Left kidney (tissue), 2 donors: ENCODE results near the gene IL36RN. TPM values are rescaled to one million over a fixed set of nuclear protein-coding genes. Genes with fewer than 3 reads are reported as not detected.

Source experiments
- DNase-seq: peaks from one replicate; pipeline ENCODE4 v3.0.0-alpha.2; 2013
- polyA plus RNA-seq: library from polyadenylated mRNA; unstranded; fragments of 120-200 nt; gene quantifications from one replicate; pipeline ENCODE4 v1.2.1, GENCODE V29; 2013; ENCODE audit not compliant: insufficient read length

The IL36RN gene
- polyA plus RNA-seq, 1 donor, result 0.07 TPM

GRCh38 chr2:113050921-113051895 is 7.8 kb upstream of the IL36RN start:
- DNase-seq, result no peak

DNA sequence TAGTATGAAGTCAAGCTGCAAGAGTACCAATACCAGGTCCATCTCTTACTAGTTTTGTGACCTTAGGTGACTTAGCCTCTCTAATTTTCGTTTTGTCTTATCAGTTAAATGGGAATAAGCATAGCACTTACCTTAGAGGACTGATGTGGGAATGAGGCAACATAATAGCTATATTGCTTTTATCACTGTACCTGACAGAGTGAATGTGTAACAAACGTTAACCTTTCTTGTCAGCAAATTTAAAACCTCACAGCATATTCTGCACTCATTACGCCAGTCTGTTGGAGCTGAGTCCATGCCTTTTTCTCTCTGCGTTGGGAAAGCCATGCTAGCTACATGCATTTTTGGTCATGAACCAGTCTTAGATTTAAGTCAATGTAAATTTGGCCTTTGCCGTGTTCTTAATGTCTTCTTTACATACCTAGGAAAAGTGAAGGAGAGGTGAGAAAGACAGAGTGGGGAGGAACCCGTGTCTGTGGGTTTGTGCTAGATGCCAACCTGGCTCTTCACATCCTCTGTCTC is 6.5 kb upstream of the IL36RN start, which contains the start of gene IL36B:
Gene IL36B, minus strand, starts transcription at position 472 of the 522 bp plus-strand sequence.
- DNase-seq, result no peak

DNA sequence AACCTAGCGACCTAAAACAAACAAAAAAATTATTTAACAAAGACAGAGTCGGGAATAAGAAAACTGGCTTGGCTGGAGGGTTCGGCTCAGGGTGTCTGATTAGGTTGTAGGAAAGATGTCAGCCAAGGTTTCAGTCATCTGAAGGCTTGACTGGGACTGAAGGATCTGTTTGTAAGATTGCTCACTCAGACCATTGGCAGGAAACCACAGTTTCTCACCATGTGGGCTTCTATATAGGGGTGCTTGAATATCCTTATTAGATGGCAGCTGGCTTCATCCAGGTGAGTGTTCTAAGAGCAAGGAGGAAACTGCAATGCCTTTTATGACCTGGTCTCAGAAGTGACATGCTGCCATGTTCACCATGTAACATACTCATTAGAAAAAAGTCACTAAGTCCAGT is 5.3 kb upstream of the IL36RN start:
- DNase-seq, result no peak

DNA sequence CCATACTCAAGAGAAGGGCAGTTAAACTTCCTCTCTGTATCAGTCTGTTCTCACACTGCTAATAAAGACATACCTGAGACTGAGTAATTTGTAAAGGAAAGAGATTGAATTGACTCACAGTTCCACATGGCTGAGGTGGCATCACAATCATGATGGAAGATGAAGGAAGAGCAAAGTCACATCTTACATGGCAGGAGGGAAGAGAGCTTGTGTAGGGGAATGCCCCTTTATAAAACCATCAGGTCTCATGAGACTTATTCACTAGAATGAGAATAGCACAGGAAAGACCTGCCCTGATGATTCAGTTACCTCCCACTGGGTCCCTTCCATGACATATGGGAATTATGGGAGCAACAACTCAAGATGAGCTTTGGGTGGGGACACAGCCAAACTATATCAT is 4.9 kb upstream of the IL36RN start:
- DNase-seq, result no peak

DNA sequence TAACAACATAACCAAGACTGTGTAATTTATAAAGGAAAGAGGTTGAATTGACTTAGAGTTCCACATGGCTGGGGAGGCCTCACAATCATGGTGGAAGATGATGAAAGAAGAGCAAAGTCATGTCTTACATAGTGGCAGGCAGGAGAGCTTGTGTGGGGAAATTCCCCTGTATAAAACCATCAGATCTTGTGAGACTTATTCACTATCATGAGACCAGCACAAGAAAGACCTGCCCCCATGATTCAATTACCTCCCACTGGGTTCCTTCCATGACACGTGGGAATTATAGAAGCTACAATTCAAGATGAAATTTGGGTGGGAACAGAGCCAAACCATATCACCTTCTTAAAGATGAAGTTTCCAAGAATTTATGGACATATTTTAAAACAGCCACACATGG is 2.5 kb upstream of the IL36RN start:
- DNase-seq, result no peak

DNA sequence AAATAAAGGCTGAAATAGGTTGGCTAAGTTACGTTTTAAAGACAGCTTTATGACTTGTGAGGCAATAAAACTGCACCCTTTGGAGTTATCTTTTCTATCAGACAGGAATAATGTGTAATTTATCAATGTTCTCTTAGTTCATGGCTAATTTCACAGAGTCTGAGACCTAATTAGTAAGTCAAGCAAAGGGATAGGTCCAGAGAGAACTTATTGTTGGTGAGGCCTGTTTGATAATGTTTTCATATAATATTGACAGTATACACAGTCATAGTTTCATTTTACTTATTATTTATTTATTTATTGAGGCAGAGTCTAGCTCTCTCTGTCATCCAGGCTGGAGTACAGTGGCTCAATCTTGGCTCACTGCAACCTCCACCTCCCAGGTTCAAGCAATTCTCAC is 1.9 kb upstream of the IL36RN start:
- DNase-seq, result no peak

DNA sequence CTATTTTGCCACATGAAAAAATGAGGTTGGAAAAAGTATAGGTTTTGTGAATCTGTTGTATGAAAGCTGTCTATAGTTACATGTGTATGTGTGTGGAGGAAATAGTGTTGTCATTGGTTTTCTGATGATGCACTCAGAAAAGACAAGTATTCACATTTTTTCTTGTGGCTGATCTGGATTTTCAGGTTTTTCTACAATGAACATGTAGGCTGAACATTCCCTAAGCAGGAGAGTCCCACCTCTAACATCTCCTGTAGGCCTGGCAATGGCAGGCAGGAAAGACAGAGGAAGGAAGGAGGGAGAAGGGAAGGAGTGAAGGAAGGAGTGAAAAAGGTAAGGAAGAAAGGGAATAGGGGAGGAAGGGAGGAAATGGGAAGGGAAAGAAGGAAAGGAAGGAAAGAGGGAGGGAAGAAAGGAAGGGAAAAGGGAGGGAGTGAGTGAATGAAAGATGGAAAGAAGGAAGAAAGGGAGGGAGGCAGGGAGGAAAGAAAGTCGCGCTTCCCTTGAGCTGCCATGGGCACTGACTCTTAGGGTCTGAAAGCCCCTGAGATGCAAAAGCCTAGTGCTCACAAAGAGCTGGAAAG is 495 bp upstream of the IL36RN start:
- no peak for DNase-seq

DNA sequence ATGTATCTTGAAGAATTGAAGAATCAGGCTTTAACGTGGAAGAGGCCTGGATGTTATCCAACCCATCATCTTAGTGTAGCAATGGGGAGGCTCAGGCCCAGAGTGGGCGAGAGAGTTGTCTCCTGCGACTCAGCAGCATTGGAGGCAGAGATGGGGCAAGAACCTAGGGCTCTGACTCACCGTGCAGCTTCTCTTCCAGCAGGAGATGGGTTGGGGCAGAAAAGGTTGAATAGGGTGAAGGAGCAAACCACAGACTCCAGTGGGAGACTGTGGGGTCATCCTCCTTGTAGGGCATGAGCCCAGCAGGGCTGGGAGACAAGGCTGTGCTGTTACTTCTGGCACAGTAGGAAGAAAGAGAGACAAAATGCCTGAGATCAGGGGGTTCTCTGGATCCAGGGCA is 1.4 kb downstream of the IL36RN start:
- no peak for DNase-seq

GRCh38 chr2:113060796-113061195 is 1.8 kb downstream of the IL36RN start:
- DNase-seq, result no peak

- DNase-seq, result no peak
These were observed 2.2 kb downstream of the IL36RN start for GRCh38 chr2:113061241-113061640.

- DNase-seq, result no peak
These were observed 3.1 kb downstream of the IL36RN start for GRCh38 chr2:113061896-113062770.

- no peak for DNase-seq
These were observed 5.3 kb downstream of the IL36RN start for GRCh38 chr2:113064281-113064680.

DNA sequence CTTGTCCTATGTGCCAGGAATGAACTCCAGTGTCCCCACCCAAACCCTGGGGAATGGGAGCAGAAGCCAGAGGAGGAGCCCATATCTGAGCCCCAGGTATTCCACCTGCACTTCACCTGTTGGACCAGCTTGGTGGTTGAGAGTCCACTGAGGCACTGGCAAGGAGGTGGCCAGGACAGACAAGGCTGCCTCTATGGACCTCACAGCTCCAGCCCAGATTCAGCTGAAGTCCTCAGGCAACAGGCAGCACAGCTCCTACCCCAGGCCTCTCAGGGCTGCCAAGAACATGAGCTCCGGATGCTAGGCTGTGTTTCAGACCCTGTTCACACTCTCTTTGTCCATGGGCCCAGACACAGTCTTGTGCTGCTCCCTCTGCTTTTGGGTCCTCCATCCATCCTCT is 5.9 kb downstream of the IL36RN start:
- DNase-seq, result no peak

GRCh38 chr2:113067681-113068080 is 8.7 kb downstream of the IL36RN start, which contains the start of gene IL1F10:
TSS of gene IL1F10 (plus strand) at chr2:113067970. CDS start at chr2:113072739, 4,769 bp downstream.
- DNase-seq, result no peak

DNA sequence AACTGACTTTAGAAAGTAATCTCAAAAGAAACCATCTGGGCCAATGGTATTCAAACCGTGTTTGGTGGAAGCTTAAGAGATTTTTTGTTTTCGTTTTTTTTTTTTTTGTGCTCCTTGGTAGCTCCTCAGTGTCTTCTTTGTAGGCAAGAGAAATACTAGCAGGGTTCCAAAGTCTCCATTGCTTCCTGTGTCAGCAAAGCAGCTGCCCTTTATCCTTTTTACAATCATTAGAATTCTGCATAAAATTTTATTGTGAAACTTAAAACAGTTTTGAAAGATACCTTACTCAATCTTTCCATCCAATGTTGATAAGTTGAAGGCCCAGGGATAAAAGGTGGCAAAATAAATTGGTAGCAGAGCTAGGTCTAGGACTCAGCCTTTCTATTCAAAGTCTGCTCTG is 9.3 kb downstream of the IL36RN start:
- no peak for DNase-seq

DNA sequence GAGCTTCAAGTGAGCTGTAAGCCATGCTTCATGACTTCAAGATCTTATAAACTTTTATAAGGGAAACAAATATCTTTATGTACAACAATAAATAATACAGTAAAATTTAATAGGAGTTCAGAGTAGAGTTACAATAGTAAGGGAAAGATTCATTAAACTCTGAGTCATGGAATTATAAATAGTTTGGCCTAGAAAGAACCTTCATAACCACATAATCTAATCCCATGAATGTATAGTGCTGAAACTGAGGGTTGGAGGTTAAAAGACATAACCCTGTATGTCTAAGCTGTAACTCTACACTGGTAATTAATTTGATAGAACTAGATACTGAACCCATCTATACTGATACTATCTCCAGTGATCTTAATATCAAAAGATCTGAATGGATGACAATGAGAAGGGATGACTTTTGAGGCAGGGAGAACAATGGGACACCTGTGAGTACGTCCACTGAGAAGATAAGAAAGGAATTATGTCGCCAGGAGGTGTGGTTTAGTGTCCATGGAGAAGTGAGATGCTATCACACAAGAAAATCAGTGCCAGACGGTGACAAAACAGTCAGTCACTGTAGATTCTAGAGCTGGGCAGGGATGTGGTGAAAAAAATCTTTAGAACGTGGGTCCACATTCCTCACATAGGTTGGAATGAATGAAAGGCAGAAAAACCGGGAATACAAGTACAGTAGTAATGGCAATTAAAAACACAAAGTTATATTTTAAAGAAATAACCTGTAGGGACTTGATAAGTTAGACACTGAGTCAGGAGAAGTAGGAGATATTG is 9.9 kb downstream of the IL36RN start:
- DNase-seq, result no peak

- no peak for DNase-seq
These were observed 10.9 kb downstream of the IL36RN start for GRCh38 chr2:113069676-113070605.

DNA sequence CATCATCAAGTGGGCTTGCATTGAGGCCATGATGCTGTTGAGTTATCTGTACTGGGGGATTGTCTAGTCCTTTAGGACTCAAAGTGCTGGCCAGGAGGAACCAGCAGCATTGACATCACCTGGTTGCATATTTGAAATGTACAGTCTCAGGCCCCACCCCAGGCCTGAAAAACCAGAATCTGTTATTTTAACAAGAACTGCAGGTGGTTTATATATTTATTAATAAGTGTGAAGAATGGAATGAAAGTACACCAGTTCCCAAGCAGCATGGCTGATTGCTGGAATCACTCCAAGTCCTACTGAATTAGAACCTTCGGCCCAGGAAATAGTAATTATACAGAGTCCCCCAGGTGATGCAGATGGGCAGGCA is 11.6 kb downstream of the IL36RN start:
- no peak for DNase-seq

DNA sequence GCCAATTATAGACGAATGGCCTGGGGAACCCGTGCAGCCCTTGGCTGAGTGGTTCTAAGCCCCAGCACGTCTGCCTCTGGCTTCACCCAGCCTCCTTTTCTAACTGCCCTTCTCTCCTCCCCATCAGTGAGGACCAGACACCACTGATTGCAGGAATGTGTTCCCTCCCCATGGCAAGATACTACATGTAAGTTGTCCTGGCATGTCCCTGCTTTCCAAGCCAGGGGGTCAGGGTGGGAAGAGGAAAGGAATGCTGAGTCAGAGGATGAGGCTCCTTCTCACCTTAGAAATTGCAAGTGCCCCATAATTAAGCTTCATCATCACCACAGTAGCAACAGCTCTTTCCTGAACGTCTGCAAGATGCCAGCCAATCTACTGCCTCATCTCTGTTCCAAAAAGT is 13.6 kb downstream of the IL36RN start:
- no peak for DNase-seq

GRCh38 chr2:113073325-113073834 is 14.4 kb downstream of the IL36RN start:
- DNase-seq, result no peak
